GM10847 (cell line): ENCODE measurements around the gene PARD3.

Experiments
- POLR2A ChIP-seq: IDR thresholded peaks from 2 replicates; pipeline ENCODE4 v1.6.1; 2011; ENCODE audit not compliant: insufficient read length; ENCODE audit errors: extremely low read depth

PARD3 gene

GRCh38 chr10:34423673-34424625 lies 391.1 kb downstream of the PARD3 start:
- no peak for TF ChIP-seq POLR2A

- TF ChIP-seq POLR2A = no peak
These were observed 394.3 kb downstream of the PARD3 start for GRCh38 chr10:34420795-34421194.

- no peak for TF ChIP-seq POLR2A
These were observed 394.8 kb downstream of the PARD3 start for GRCh38 chr10:34420273-34420672.

GRCh38 chr10:34415039-34415438 lies 400.1 kb downstream of the PARD3 start:
- no peak for TF ChIP-seq POLR2A

- TF ChIP-seq POLR2A = no peak
These were observed 401.1 kb downstream of the PARD3 start for GRCh38 chr10:34413756-34414587.

GRCh38 chr10:34413214-34413613 lies 401.9 kb downstream of the PARD3 start:
- TF ChIP-seq POLR2A = no peak

- TF ChIP-seq POLR2A = no peak
These were observed 406.1 kb downstream of the PARD3 start for GRCh38 chr10:34408956-34409355.

- TF ChIP-seq POLR2A = no peak
These were observed 406.7 kb downstream of the PARD3 start for GRCh38 chr10:34408381-34408780.

GRCh38 chr10:34407324-34407805 lies 407.7 kb downstream of the PARD3 start:
- no peak for TF ChIP-seq POLR2A

- no peak for TF ChIP-seq POLR2A
These were observed 408.4 kb downstream of the PARD3 start for GRCh38 chr10:34406463-34407323.

- TF ChIP-seq POLR2A = no peak
These were observed 409.3 kb downstream of the PARD3 start for GRCh38 chr10:34405611-34406462.

- TF ChIP-seq POLR2A = no peak
These were observed 411.6 kb downstream of the PARD3 start for GRCh38 chr10:34403512-34403911.

GRCh38 chr10:34400075-34400474 lies 415.0 kb downstream of the PARD3 start:
- TF ChIP-seq POLR2A = no peak

- TF ChIP-seq POLR2A = no peak
These were observed 416.1 kb downstream of the PARD3 start for GRCh38 chr10:34399013-34399412.
